ENCODE results near the gene EFNB2. TPM values are rescaled to one million over a fixed set of nuclear protein-coding genes. Genes with fewer than 3 reads are reported as not detected.

The EFNB2 gene
- total and polyA plus RNA-seq, 2 of the 8 experiments (the other 6 are each of a cell fraction or from before 2014, with no cell fraction given), result 8.2 to 12.0 TPM

GRCh38 chr13:106471957-106472543, 63.4 kb downstream of the EFNB2 start:
- ChIA-PET POLR2A (ENCODE audit: partially characterized antibody) (no interaction called here), CTCF (ENCODE audit: partially characterized antibody) (interaction anchor here (1.1 to 1.4 kb wide), 3 partner anchors 16 to 64 kb away, joined by 3 to 4 read pairs (median 3); no protein-coding TSS in a partner anchor)
- Histone ChIP-seq H3K23me2 (ENCODE audit: low read depth, low read length) (no peaks in the 10 kb centered on the region), H3K56ac (replicated peaks; ENCODE audit: insufficient read length, low read depth, low read length) (no peak overlapping the region), H2BK15ac (ENCODE audit: low read length) (no peak overlapping the region), H3K79me1 (ENCODE audit: low read depth, low read length) (no peaks in the 10 kb centered on the region), H3K4me1 (replicated peaks in 1 of 4; ENCODE audit: control insufficient read depth in 3 of 4, insufficient read depth in 4 of 4, low read length in 3 of 4) (peaks cover 0 to 9% (median 1%) of the 10 kb centered on the region in 4 experiments; a peak in 3 of 7 replicates), H2BK20ac (ENCODE audit: low read length) (no peak overlapping the region), H4K91ac (replicated peaks; ENCODE audit: insufficient read length, low read length) (no peak overlapping the region), H4K8ac (ENCODE audit: extremely low read depth, insufficient read depth, low read length) (no peak overlapping the region), H3K9ac (replicated peaks in 1 of 4; ENCODE audit: extremely low read depth in 1 of 4, low read depth in 3 of 4, low read length in 3 of 4) (no peak overlapping the region), H3K23ac (ENCODE audit: insufficient read length) (no peak overlapping the region), H2AK5ac (ENCODE audit: low read depth, low read length) (no peak overlapping the region), H3K18ac (ENCODE audit: extremely low read depth, low read length) (no peak overlapping the region), H2BK120ac (replicated peaks; ENCODE audit: low read depth, low read length) (no peak overlapping the region), H3K27ac (ENCODE audit: low read depth, low read length) (no peak overlapping the region), H2AFZ (ENCODE audit: low read length) (peak overlapping the region; percentile 87), H3K4me2 (ENCODE audit: insufficient read depth in 1 of 2, low read depth in 2 of 2, low read length in 2 of 2) (peak overlapping the region; percentile 9 to 11; a peak in 2 of 4 replicates), H2BK12ac (ENCODE audit: low read depth, low read length) (no peak overlapping the region), H3K4ac (replicated peaks; ENCODE audit: insufficient read length, low read depth, low read length) (no peak overlapping the region), H4K20me1 (replicated peaks in 1 of 2; ENCODE audit: control insufficient read depth in 1 of 2, insufficient read depth in 2 of 2, low read length in 2 of 2) (no peaks in the 10 kb centered on the region), H3K36me3 (ENCODE audit: control insufficient read depth in 2 of 4, insufficient read depth in 4 of 4, low read length in 3 of 4) (no peaks in the 10 kb centered on the region), H3K27me3 (replicated peaks in 1 of 4; ENCODE audit: control insufficient read depth in 3 of 4, extremely low read depth in 1 of 4, insufficient read depth in 3 of 4, low read length in 3 of 4) (no peaks in the 10 kb centered on the region; a peak in 1 of 7 replicates), H3K4me3 (ENCODE audit: extremely low read depth in 1 of 4, insufficient read depth in 2 of 4, low read depth in 3 of 4, low read length in 4 of 4) (no peak overlapping the region), H3K14ac (ENCODE audit: insufficient read length) (no peak overlapping the region), H2BK5ac (ENCODE audit: low read depth, low read length) (no peak overlapping the region), H3K79me2 (ENCODE audit: control insufficient read depth in 1 of 2, insufficient read depth in 2 of 2, low read length in 2 of 2) (no peaks in the 10 kb centered on the region), H3K9me3 (ENCODE audit: insufficient read depth in 2 of 2, low read depth in 1 of 2, low read length in 1 of 2) (no peaks in the 10 kb centered on the region), H4K5ac (ENCODE audit: insufficient read length, low read depth, low read length) (no peak overlapping the region)
- FAIRE-seq, result no peak
- peak; percentile 58 to 70 for DNase-seq (ENCODE audit: low read depth in 1 of 2, low spot score in 2 of 2)
- WGBS, 2 experiments (ENCODE audit: extremely low coverage in 1 of 2, insufficient coverage in 1 of 2, insufficient read length in 1 of 2, insufficient replicate concordance in 2 of 2, low coverage in 1 of 2, low lambda C conversion rate in 2 of 2, missing lambda C conversion rate in 1 of 2), result 48% methylated on average over 16 of the region's 16 CpGs; no CpG with 5 or more reads in 1 of the 2 experiments
- TF ChIP-seq RAD21 (IDR thresholded peaks at IDR 0.05 in 1 of 2, conservative IDR thresholded peaks at IDR 0.05 in 1 of 2; ENCODE audit: low read depth in 2 of 2, low read length in 2 of 2) (peak in 1 of 2 experiments; percentile 28; a peak in 3 of 4 replicates), CHD1 (IDR thresholded peaks at IDR 0.05; ENCODE audit: low read depth, low read length) (no peak), TBP (IDR thresholded peaks at IDR 0.05; ENCODE audit: low read depth, low read length) (peak; percentile 30; the same call in 1 of the 2 replicates), POLR2A (IDR thresholded peaks at IDR 0.05; ENCODE audit: control extremely low read depth in 1 of 2, low read depth in 2 of 2, low read length in 2 of 2) (no peak)

Measured in H1 (cell line).